GM12878 (cell line): ENCODE measurements around the gene PITPNC1.

Experiments
- ATF7 ChIP-seq: fragments of 450-650 bp; IDR thresholded peaks from 2 replicates; pipeline ENCODE4 v1.6.1; 2016; ENCODE audit warnings: low read depth, mild to moderate bottlenecking
- CHD1 ChIP-seq: IDR thresholded peaks from 2 replicates; pipeline ENCODE4 v1.6.1; 2012; ENCODE audit warnings: low read depth, low read length, improper control_type of control experiment
- EED ChIP-seq: sonication (generic); IDR thresholded peaks from 2 replicates; pipeline ENCODE4 v1.6.1; 2016; ENCODE audit warnings: antibody characterized with exemption, low read depth
- HDAC2 ChIP-seq: fragments of 200-600 bp; sonication (generic); IDR thresholded peaks from 2 replicates; pipeline ENCODE4 v1.6.1; 2017
- MYC ChIP-seq: IDR thresholded peaks from 2 replicates; pipeline ENCODE4 v1.6.1; 2011; ENCODE audit warnings: mild to moderate bottlenecking, low read length, moderate library complexity, inconsistent platforms; ENCODE audit not compliant: insufficient read depth, insufficient replicate concordance, insufficient read length, severe bottlenecking
- NBN ChIP-seq: fragments of 450-650 bp; IDR thresholded peaks from 2 replicates; pipeline ENCODE4 v1.6.1; 2016
- TAF1 ChIP-seq: IDR thresholded peaks from 2 replicates; pipeline ENCODE4 v1.6.1; 2011; ENCODE audit warnings: mild to moderate bottlenecking, low read depth, low read length, borderline replicate concordance
- ZNF274 ChIP-seq: IDR thresholded peaks from one replicate; pipeline ENCODE4 v1.8.0; 2011; ENCODE audit not compliant: insufficient read length, insufficient read depth
- ZZZ3 ChIP-seq: IDR thresholded peaks from 2 replicates; pipeline ENCODE4 v1.6.1; 2011; ENCODE audit warnings: low read depth; ENCODE audit not compliant: control insufficient read depth, insufficient read length
- TF ChIP-seq, protein P1 (sequence below), 3 experiments: IDR thresholded peaks in 2 of 3; conservative IDR thresholded peaks in 1 of 3; 2 replicates each; pipeline ENCODE4 v1.5.1; 2011; ENCODE audit warnings: low read depth in 3 of 3, low read length in 3 of 3, mild to moderate bottlenecking in 3 of 3, control low read depth in 2 of 3, moderate library complexity in 2 of 3, inconsistent platforms in 1 of 3, mixed read lengths in 1 of 3; ENCODE audit not compliant: control insufficient read depth in 2 of 3, insufficient read depth in 1 of 3; ENCODE audit errors: extremely low read depth in 1 of 3
- TF ChIP-seq, protein P2 (sequence below): IDR thresholded peaks from 2 replicates; pipeline ENCODE4 v1.6.1; 2012; ENCODE audit warnings: low read depth, low read length, improper control_type of control experiment
- TF ChIP-seq, protein P3 (sequence below): IDR thresholded peaks from 2 replicates; pipeline ENCODE4 v1.6.1; 2012; ENCODE audit warnings: mild to moderate bottlenecking, low read depth, low read length
- TF ChIP-seq, protein P4 (sequence below): IDR thresholded peaks from 2 replicates; pipeline ENCODE4 v1.6.1; 2011; ENCODE audit warnings: borderline replicate concordance, low read depth, mild to moderate bottlenecking, moderate library complexity, mixed read lengths, low read length; ENCODE audit not compliant: insufficient read depth; ENCODE audit errors: extremely low read length
- TF ChIP-seq, protein P5 (sequence below): IDR thresholded peaks from 2 replicates; pipeline ENCODE4 v1.6.1; 2012; ENCODE audit warnings: low read length, inconsistent platforms

DNA sequence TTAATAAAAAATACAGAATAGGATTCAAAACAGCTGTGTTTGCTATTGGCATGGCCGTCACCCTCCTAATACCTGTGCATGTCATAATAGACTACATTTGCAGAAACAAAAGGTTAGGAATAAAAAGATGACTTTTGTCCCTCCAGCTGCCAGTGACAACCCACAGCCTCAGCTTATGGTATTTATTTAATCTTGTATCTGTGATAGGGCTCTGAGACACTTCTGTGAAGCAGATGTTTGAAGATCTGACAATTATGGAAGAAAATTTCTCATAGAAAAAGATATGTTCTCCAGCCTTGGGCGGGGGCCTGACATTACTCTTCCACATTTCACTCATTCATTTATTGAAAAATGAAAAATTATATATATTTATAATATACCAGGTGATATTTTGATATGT, 62.2 kb downstream of the PITPNC1 start:
- TF ChIP-seq, protein P1, sequence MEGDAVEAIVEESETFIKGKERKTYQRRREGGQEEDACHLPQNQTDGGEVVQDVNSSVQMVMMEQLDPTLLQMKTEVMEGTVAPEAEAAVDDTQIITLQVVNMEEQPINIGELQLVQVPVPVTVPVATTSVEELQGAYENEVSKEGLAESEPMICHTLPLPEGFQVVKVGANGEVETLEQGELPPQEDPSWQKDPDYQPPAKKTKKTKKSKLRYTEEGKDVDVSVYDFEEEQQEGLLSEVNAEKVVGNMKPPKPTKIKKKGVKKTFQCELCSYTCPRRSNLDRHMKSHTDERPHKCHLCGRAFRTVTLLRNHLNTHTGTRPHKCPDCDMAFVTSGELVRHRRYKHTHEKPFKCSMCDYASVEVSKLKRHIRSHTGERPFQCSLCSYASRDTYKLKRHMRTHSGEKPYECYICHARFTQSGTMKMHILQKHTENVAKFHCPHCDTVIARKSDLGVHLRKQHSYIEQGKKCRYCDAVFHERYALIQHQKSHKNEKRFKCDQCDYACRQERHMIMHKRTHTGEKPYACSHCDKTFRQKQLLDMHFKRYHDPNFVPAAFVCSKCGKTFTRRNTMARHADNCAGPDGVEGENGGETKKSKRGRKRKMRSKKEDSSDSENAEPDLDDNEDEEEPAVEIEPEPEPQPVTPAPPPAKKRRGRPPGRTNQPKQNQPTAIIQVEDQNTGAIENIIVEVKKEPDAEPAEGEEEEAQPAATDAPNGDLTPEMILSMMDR (IDR thresholded peaks at IDR 0.05 in 2 of 3, conservative IDR thresholded peaks at IDR 0.05 in 1 of 3; ENCODE audit: control insufficient read depth in 2 of 3, extremely low read depth in 1 of 3, insufficient read depth in 1 of 3, low read depth in 3 of 3, low read length in 3 of 3), result no peak
- TF ChIP-seq, protein P2, sequence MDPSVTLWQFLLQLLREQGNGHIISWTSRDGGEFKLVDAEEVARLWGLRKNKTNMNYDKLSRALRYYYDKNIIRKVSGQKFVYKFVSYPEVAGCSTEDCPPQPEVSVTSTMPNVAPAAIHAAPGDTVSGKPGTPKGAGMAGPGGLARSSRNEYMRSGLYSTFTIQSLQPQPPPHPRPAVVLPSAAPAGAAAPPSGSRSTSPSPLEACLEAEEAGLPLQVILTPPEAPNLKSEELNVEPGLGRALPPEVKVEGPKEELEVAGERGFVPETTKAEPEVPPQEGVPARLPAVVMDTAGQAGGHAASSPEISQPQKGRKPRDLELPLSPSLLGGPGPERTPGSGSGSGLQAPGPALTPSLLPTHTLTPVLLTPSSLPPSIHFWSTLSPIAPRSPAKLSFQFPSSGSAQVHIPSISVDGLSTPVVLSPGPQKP, result no peak
- TF ChIP-seq HDAC2 (no peak), ATF7 (no peak), NBN (no peak), CHD1 (no peak), ZZZ3 (no peak), EED (no peak), TAF1 (no peak), MYC (no peak), ZNF274 (no peak)
- TF ChIP-seq, protein P3, sequence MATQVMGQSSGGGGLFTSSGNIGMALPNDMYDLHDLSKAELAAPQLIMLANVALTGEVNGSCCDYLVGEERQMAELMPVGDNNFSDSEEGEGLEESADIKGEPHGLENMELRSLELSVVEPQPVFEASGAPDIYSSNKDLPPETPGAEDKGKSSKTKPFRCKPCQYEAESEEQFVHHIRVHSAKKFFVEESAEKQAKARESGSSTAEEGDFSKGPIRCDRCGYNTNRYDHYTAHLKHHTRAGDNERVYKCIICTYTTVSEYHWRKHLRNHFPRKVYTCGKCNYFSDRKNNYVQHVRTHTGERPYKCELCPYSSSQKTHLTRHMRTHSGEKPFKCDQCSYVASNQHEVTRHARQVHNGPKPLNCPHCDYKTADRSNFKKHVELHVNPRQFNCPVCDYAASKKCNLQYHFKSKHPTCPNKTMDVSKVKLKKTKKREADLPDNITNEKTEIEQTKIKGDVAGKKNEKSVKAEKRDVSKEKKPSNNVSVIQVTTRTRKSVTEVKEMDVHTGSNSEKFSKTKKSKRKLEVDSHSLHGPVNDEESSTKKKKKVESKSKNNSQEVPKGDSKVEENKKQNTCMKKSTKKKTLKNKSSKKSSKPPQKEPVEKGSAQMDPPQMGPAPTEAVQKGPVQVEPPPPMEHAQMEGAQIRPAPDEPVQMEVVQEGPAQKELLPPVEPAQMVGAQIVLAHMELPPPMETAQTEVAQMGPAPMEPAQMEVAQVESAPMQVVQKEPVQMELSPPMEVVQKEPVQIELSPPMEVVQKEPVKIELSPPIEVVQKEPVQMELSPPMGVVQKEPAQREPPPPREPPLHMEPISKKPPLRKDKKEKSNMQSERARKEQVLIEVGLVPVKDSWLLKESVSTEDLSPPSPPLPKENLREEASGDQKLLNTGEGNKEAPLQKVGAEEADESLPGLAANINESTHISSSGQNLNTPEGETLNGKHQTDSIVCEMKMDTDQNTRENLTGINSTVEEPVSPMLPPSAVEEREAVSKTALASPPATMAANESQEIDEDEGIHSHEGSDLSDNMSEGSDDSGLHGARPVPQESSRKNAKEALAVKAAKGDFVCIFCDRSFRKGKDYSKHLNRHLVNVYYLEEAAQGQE, result no peak
- TF ChIP-seq, protein P4, sequence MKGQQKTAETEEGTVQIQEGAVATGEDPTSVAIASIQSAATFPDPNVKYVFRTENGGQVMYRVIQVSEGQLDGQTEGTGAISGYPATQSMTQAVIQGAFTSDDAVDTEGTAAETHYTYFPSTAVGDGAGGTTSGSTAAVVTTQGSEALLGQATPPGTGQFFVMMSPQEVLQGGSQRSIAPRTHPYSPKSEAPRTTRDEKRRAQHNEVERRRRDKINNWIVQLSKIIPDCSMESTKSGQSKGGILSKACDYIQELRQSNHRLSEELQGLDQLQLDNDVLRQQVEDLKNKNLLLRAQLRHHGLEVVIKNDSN, result no peak
- TF ChIP-seq, protein P5, sequence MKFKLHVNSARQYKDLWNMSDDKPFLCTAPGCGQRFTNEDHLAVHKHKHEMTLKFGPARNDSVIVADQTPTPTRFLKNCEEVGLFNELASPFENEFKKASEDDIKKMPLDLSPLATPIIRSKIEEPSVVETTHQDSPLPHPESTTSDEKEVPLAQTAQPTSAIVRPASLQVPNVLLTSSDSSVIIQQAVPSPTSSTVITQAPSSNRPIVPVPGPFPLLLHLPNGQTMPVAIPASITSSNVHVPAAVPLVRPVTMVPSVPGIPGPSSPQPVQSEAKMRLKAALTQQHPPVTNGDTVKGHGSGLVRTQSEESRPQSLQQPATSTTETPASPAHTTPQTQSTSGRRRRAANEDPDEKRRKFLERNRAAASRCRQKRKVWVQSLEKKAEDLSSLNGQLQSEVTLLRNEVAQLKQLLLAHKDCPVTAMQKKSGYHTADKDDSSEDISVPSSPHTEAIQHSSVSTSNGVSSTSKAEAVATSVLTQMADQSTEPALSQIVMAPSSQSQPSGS, result no peak
